AG04449 (cell line): ENCODE data around the gene PLA2G2C.

Experiments used
- CTCF ChIA-PET: fragments of 350-600 bp; formaldehyde crosslinking; extraction: SDS; loops from one replicate; lab custom pipeline; 2021; ENCODE audit warnings: antibody characterized with exemption; lab: Yijun Ruan, JAX
- POLR2A ChIA-PET: fragments of 400-600, 350-600 bp; formaldehyde crosslinking; extraction: SDS; loops from one replicate; lab custom pipeline; 2020; ENCODE audit warnings: antibody characterized with exemption, inconsistent platforms; lab: Yijun Ruan, JAX
- DNase-seq: peaks from one replicate; pipeline ENCODE4 v3.0.0-alpha.2; 2010; ENCODE audit warnings: low read depth, low spot score
- H3K4me3 ChIP-seq: 2 replicates; pipeline ENCODE4 v1.5.1; 2011; ENCODE audit warnings: low read depth, mild to moderate bottlenecking, control low read depth, low read length
- TF ChIP-seq, protein P1 (sequence below): IDR thresholded peaks from one replicate; pipeline ENCODE4 v1.5.1; 2011; ENCODE audit warnings: mild to moderate bottlenecking, moderate library complexity, low read length, control low read depth, inconsistent platforms; ENCODE audit not compliant: insufficient read depth; ENCODE audit errors: missing control alignments

PLA2G2C gene

DNA sequence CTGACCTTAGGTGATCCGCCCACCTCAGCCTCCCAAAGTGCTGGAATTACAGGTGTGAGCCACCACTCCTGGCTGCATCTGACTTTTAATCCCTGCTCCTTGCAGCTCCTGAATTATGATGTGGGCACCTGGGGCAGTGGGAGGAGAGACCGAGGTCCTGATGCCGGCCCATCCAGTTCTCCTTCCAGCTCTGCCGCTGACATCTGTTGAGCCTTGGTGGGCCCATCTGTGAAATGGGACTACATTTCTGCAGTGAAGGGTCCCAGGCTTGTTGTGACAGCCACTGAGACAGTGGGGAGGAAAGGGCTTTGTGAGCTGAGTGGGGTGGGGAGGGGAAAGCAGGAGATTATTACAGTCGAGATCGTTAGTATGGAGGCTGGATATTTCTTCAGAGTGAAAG lies 35.3 kb downstream of the PLA2G2C start:
- POLR2A ChIA-PET = interaction anchor here (1.3 kb wide), 1 partner anchor 176 kb away, joined by 3 read pairs; no protein-coding TSS in a partner anchor
- DNase-seq = no peak
- TF ChIP-seq, protein P1, sequence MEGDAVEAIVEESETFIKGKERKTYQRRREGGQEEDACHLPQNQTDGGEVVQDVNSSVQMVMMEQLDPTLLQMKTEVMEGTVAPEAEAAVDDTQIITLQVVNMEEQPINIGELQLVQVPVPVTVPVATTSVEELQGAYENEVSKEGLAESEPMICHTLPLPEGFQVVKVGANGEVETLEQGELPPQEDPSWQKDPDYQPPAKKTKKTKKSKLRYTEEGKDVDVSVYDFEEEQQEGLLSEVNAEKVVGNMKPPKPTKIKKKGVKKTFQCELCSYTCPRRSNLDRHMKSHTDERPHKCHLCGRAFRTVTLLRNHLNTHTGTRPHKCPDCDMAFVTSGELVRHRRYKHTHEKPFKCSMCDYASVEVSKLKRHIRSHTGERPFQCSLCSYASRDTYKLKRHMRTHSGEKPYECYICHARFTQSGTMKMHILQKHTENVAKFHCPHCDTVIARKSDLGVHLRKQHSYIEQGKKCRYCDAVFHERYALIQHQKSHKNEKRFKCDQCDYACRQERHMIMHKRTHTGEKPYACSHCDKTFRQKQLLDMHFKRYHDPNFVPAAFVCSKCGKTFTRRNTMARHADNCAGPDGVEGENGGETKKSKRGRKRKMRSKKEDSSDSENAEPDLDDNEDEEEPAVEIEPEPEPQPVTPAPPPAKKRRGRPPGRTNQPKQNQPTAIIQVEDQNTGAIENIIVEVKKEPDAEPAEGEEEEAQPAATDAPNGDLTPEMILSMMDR = no peak
- CTCF ChIA-PET = interaction anchor here (1.3 to 5.7 kb wide), 12 partner anchors 45 to 268 kb away, joined by 5 to 137 read pairs (median 15); partner anchors contain the start of genes OTUD3 and PLA2G2A
- no peak overlapping the region for H3K4me3 ChIP-seq

DNA sequence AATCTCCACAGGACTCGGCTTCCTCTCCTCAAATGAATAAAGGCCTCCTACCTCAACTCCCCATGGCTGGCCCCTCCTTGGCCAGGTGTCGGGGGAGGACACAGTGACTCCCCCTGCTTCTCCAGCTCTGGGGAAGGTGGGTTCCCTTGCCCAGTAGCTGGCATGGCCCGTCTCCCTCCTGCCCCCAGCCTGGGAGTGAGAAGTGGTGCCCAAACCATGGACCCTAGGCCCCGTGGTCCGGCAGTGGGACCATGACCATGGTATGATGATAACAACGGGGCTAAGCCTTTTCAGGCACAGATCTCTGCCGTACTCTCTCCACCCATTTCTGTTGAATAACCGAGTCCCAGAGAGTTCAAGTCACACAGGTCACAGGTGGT lies 36.0 kb downstream of the PLA2G2C start:
- DNase-seq = no peak
- H3K4me3 ChIP-seq = no peak overlapping the region
- ChIA-PET POLR2A (no interaction called here), CTCF (interaction anchor here (2.8 to 5.7 kb wide), 5 partner anchors 46 to 268 kb away, joined by 12 to 137 read pairs (median 35); partner anchors contain the start of gene OTUD3)
- TF ChIP-seq, protein P1 = no peak

DNA sequence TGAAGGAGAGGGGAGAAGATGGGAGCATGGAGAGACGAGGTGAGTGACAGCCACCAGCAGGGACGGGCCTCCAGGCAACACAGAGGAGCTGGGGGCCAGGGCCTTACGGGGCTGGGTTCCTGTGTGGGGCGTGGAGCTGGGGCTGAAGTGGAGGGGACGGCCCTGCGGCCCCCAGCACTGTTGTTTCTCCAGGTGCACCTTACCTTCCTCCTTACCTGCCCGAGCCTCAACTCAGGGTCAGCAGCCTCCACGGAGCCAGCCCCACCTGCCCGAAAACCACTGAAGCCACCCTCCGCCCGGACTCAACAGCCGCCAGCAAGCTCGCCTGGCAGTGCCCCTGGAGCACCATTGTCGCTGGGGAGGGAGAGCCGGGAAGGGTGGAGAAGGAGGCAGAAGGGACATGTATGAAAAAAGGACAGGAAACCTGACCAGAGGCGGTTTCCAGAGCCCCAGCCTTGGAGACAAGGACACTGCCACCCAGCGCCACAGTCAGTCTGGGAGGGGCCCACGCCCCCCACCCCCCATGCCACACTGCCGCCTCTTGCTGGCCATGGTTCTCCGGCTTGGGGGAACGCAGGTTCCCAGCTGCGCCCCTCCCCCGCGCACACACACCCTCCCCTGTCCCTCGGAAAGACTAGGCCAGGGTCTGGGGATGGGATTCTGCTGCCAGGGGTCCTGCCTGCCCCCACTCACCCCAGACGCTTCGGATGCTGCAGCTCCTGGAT lies 36.6 kb downstream of the PLA2G2C start:
- H3K4me3 ChIP-seq = no peak overlapping the region
- no peak for DNase-seq
- POLR2A ChIA-PET = no interaction called here
- CTCF ChIA-PET = interaction anchor here (3.7 to 5.3 kb wide), 3 partner anchors 46 to 230 kb away, joined by 22 to 115 read pairs (median 29); no protein-coding TSS in a partner anchor
- TF ChIP-seq, protein P1 = no peak

DNA sequence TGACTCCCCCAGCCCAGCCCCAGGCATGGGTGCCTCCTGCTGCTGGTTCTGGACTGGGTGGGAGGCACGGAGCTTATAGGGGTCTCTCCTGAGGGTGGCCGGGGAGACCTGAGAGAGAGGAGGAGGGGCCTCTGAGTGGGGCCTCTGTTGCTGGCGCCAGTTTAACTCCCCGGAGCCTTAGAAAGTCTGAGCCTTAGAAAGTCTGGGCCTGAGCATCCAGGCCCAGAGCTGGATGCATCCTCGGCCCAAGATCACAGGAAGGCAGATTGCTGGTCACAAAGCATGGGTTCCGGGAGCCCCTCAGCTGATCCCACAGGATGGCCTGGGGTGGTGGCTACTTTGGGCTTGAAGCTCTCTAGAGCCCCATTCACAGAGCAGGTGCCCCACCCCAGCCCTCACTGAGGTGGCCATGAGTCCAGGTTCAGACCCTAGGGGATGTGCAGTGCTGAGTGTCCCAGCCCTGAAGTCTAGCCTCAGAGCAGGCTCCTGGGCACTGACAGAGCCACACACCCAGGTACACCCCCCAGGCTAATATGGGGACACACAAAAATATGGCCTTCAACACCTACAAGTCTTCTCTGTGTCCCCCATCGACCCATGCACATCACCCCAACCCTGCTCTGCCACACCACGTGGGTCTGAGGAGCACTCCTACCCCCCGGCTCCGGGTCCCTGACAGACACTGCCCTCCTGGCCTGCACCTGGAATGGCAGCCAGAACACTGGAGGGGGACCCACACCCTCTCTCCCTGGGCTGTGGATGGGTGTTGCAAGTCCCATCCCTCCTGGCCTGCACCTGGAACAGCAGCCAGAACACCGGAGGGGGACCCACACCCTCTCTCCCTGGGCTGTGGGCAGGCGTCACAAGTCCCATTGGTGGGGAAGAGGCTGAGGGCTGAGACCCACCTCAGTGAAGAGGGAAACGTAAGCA lies 37.5 kb downstream of the PLA2G2C start:
- CTCF ChIA-PET = interaction anchor here (1.1 to 5.3 kb wide), 4 partner anchors 47 to 229 kb away, joined by 4 to 115 read pairs (median 17); no protein-coding TSS in a partner anchor
- H3K4me3 ChIP-seq = no peak overlapping the region
- TF ChIP-seq, protein P1 = no peak
- DNase-seq = no peak
- POLR2A ChIA-PET = no interaction called here

DNA sequence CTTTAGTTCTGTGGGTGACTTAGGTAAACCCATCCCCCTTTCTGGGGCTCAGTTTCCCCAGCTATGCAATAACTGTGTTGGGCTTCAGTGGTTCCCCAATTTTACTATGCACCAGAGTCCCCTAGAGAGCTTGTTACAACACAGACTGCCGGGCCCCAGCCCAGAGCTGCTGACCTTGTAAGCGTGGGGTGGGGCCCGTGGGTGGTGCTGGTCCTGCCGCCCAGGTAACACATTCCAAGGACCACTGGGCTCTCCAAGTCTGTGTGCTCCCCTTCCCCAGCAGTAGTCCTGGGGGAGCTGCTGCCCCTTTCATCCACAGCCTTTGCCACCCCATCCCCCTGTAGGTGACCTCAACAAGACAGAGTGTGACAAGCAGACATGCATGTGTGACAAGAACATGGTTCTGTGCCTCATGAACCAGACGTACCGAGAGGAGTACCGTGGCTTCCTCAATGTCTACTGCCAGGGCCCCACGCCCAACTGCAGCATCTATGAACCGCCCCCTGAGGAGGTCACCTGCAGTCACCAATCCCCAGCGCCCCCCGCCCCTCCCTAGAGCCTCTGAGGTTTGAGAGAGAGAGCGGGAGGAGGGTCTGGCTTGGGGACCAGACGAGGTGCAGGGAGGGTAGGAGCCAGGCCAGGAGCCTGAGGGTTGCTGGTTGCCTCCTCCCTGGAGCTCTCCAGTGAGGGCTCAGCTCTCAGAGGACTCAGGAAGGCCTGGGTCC lies 38.3 kb downstream of the PLA2G2C start:
- no peak overlapping the region for H3K4me3 ChIP-seq
- DNase-seq = no peak
- ChIA-PET CTCF (interaction anchor here (0.7 to 3.7 kb wide), 5 partner anchors 46 to 386 kb away, joined by 3 to 22 read pairs (median 4); no protein-coding TSS in a partner anchor), POLR2A (no interaction called here)
- TF ChIP-seq, protein P1 = no peak
